GM21529 (cell line): ENCODE data around the gene TSGA10IP.
A peak's percentile ranks its signal among the peaks of the same experiment; 100 is the strongest.
"Not testable (repeated sequence)": the region's sequence is repeated elsewhere in the genome, so short reads cannot be mapped to it uniquely, and the experiment has no call there.

Experiments used
- ATAC-seq: cut with Tn5 transposase; IDR thresholded peaks from one replicate; pipeline ENCODE4 v1.9.1; 2021; ENCODE audit not compliant: unreplicated experiment

The TSGA10IP gene

DNA sequence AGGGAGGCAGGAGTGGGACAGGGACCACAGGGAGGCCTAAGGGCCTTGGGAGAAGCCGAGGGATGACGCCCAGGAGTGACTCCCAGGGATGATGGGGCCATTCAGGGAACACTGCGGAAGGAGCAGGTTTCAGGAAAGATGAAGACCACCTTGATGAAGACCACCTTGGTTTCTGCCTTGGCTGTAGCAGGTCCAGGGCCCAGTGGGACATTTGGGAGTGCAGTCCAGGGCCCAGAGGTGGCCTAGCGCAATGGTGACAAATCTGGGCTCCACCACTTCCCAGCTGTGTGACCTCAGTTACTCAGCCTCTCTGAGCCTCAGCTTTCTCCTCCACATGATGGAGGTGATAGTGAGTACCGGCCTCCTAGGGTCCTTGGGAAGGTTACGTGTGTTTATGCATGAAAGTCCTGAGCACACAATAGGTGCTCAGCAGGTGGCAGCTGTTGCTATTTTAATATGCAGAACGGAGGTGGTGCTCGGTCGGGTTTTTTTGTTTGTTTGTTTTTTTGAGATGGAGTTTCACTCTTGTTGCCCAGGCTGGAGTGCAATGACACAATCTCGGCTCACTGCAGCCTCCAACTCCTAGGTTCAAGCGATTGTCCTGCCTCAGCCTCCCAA, 770 bp downstream of the TSGA10IP start:
- no peak for ATAC-seq

DNA sequence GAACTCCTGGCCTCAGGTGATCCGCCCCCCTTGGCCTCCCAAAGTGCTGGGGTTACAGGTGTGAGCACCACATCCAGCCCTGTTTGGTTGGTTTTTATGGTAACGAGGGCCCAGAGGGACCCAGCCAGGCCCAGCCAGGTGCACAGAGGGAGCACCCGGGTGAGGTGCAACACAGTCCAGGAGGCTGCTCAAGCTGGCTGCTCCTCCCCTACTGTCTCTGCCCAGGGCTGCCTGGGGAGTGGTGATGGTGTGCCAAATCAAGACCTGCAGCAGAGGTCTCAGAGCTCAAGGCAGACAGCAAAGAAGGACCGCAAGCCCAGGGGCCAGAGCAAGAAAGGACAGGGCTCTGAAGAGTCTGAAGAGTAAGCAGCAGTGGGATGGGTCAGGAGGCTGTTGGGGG, 1.4 kb downstream of the TSGA10IP start:
- no peak for ATAC-seq

DNA sequence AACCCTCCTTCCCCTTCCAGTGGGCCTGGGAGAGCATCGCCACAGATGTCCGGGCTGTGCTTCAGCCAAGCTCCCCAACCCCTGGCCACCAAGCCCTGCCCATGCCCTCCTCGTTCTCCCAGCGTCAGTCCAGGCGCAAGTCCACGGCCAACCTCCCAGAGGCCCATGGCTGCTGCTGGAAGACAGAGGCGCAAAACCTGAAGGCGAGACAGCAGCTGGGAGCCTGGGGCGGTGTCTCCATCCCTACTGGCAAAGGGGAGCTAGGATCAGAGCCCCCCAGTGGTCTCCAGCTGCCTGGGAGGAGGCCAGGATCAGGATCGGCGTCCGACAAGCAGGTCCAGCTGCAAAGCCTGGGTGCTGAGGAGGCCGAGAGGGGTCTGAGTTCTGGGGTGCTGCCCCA, 1.9 kb downstream of the TSGA10IP start:
- no peak for ATAC-seq

- ATAC-seq = no peak
Observed at GRCh38 chr11:65947603-65948125, 2.4 kb downstream of the TSGA10IP start.

DNA sequence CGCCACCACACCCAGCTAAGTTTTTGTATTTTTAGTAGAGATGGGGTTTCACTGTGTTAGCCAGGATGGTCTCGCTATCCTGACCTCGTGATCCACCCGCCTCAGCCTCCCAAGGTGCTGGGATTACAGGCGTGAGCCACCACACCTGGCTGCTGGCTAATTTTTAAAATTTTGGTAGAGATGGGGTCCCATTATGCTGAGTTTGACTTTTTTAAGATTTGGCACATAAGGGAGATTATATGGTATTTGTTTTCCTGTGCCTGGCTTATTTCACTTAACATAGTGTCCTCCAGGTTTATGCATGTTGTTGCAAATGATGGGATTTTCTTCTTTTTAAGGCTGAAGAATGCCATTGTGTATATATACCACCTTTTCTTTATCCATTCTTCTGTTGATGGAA, 5.4 kb downstream of the TSGA10IP start:
- not testable (repeated sequence) for ATAC-seq

GRCh38 chr11:65951641-65952040, 6.4 kb downstream of the TSGA10IP start:
- ATAC-seq = not testable (repeated sequence)

DNA sequence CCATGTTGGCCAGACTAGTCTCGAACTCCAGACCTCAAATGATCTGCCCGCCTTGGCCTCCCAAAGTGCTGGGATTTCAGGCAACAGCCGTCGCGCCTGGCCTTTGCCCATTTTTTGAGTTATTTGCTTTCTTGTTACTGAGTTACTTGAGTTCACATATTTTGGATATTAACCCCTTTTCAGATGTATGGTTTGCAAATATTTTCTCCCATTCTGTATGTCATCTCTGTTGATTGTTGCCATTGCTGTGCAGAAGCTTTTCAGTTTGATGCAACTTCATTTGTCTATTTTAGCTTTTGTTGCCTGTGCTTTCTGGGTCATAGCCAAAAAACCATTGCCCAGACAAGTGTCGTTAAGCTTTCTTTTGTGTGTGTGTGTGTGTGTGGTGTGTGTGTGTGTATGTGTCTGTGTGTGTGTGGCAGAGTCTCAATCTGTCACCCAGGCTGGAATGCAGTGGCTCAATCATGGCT, 6.8 kb downstream of the TSGA10IP start:
- ATAC-seq = no peak

DNA sequence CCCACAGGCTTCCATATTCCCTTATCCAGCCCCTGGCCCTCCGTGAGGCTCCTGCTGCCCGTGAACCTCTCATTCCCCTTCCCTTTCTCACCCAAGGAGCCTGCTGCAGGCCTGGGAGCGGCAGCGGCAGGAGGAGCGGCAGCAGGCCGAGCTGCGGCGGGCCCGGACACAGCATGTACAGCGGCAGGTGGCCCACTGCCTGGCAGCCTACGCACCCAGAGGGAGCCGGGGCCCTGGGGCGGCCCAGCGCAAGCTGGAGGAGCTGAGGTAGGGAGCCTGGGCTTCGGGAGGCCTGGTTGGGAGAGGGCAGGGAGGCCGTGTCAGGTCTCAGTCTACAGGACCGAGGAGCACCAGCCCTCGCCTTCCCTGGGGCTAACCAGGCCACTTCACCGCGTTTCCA, 8.2 kb downstream of the TSGA10IP start:
- ATAC-seq = no peak

DNA sequence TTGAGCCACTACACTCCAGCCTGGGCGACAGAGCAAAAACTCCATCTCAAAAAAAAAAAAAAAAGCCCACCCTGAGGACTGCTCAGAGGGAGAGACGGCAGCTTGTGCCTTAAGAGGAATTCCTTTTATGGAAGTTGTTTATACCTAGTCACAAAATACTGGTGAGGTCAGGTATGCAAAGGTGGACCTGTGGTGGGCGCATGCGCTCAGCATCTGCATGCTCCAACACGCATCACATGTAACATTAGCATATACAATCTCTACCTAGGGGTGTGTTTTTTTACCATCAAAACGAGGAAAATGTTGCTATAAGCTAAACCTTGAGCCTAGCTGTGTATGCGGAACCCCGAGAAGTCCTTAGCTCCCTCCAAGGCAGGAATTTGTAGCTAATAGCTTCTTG, 9.5 kb downstream of the TSGA10IP start:
- ATAC-seq = no peak

DNA sequence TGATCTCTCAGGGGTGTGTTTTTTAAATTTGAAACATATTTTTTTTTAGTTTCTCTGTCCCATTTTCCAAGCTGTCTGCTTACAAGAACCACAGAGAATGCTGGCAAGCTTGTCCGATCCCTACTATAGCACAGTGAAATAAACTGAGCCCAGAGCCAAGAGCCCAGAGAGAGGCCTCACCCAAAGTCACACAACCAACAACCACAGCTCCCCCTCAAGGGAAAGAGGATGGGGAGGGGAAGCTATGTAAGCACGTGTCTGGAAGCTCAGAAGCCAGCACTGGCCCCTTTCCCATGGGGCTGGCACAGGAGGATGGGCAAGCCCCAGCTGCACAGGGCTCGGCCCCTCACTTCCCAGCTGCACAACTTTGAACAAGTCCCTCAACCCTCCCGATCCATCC, 13.0 kb downstream of the TSGA10IP start:
- ATAC-seq = no peak

- ATAC-seq = no peak
Observed at GRCh38 chr11:65958774-65959420, 13.6 kb downstream of the TSGA10IP start.

GRCh38 chr11:65960824-65961266, 15.6 kb downstream of the TSGA10IP start:
- ATAC-seq = no peak

DNA sequence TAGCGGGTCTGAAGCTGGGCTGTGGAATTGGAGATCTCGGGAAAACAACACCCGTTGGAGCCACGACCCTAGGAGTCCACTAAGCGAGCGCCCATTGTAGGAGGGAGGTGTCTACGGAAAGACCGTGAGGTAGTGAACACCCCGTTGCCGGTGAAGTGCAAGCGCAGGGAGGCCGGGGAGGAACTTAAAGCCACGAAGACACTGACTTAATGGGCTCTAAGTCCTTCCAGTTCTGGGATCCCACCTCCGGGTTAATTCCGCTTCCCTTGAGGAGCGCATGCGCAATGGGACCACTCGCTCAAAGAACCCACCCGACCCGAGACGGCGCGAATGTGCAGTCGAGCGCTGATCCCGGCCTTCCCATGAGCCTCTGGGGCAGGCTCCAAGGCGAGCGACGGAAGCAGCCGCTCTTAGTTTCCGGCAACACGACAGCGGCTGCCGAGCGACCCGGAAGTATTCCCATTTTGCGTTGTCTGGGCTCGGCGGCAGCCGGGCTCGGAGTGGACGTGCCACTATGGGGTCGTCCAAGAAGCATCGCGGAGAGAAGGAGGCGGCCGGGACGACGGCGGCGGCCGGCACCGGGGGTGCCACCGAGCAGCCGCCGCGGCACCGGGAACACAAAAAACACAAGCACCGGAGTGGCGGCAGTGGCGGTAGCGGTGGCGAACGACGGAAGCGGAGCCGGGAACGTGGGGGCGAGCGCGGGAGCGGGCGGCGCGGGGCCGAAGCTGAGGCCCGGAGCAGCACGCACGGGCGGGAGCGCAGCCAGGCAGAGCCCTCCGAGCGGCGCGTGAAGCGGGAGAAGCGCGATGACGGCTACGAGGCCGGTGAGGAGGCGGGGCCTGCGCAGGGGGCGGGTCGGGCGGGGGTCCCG, 16.2 kb downstream of the TSGA10IP start, which contains the start of gene SART1:
TSS of gene SART1 (plus strand) at position 468 of the 874 bp plus-strand sequence. CDS start at position 515, 47 bp downstream.
- ATAC-seq = peak; percentile 70

DNA sequence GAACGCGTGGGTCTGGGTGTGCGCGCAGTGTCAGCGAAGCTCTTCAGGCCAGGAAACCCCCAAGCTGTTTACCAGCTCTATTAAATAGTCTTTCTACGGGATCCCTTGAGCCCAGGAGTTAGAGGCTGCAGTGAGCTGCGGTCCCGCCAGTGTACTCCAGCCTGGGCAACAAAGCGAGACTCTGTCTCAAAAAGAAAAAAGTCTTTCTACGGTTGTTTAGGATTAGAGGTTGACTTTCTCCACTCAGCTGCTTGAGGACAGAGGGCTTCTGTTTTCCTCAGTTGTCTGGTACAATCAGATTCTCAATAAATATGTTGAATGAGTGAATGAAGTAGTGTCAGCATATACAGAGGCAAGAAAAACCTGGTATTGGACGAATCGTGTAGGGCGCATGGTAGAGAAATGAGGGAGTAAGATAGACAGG, 16.9 kb downstream of the TSGA10IP start:
- ATAC-seq = no peak

- no peak for ATAC-seq
Observed at GRCh38 chr11:65964906-65965305, 19.6 kb downstream of the TSGA10IP start.

GRCh38 chr11:65965986-65966762, 20.9 kb downstream of the TSGA10IP start:
- no peak for ATAC-seq

GRCh38 chr11:65967329-65967934, 22.2 kb downstream of the TSGA10IP start:
- ATAC-seq = no peak

GRCh38 chr11:65968600-65969482, 23.6 kb downstream of the TSGA10IP start:
- no peak for ATAC-seq

DNA sequence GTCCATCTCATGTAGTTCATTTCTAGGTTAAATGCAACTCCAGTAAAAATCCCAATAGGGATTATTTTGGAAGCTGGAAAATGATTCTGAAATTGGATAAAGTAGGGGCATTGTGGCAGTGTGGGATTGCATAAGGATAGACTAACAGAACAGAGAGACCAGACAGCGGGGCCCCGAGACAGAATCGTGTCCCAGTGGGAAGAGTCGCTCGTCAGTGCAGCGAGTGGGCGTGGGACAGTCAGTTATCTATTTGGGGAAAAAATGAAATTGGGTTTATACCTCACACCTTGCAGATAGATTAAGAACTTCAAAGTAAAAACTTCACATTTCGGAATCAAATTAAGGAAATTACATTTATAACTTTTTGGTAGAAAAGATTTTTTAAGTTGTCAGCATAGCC, 26.8 kb downstream of the TSGA10IP start:
- ATAC-seq = no peak
